Measurements from ENCODE around the gene SYK.

Gene SYK

DNA sequence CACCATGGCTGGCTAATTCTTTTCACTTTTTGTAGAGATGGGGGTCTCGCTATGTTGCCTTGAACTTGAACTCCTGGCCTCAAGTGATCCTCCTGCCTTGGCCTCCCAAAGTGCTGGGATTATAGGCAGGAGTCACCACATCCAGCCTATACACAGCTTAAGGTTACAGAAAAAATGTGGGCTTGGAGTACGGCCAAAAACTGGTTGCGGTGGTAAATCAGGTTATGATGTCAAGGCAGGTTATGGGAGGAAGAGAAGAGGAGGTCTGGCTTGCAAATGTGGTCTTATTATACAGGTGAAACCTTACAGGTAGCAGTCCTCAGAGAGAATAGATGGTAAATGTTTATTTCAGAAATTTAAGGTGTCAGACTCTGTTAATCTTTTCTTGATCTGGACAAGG is 30.7 kb upstream of the SYK start:
- Histone ChIP-seq H3K27me3 (no peaks in the 10 kb centered on the region), H3K9me3 (no peaks in the 10 kb centered on the region), H3K4me1 (ENCODE audit: control insufficient read depth in 1 of 2, insufficient read depth in 1 of 2, low read depth in 1 of 2, low read length in 1 of 2) (peaks cover 44 to 56% of the 10 kb centered on the region in 2 experiments), H3K36me3 (no peaks in the 10 kb centered on the region), H3K27ac (peak overlapping the region; percentile 65), H3K4me3 (ENCODE audit: low read depth in 1 of 2, low read length in 1 of 2) (no peak overlapping the region)
- TF ChIP-seq, protein P1, sequence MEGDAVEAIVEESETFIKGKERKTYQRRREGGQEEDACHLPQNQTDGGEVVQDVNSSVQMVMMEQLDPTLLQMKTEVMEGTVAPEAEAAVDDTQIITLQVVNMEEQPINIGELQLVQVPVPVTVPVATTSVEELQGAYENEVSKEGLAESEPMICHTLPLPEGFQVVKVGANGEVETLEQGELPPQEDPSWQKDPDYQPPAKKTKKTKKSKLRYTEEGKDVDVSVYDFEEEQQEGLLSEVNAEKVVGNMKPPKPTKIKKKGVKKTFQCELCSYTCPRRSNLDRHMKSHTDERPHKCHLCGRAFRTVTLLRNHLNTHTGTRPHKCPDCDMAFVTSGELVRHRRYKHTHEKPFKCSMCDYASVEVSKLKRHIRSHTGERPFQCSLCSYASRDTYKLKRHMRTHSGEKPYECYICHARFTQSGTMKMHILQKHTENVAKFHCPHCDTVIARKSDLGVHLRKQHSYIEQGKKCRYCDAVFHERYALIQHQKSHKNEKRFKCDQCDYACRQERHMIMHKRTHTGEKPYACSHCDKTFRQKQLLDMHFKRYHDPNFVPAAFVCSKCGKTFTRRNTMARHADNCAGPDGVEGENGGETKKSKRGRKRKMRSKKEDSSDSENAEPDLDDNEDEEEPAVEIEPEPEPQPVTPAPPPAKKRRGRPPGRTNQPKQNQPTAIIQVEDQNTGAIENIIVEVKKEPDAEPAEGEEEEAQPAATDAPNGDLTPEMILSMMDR (IDR thresholded peaks at IDR 0.05): no peak

DNA sequence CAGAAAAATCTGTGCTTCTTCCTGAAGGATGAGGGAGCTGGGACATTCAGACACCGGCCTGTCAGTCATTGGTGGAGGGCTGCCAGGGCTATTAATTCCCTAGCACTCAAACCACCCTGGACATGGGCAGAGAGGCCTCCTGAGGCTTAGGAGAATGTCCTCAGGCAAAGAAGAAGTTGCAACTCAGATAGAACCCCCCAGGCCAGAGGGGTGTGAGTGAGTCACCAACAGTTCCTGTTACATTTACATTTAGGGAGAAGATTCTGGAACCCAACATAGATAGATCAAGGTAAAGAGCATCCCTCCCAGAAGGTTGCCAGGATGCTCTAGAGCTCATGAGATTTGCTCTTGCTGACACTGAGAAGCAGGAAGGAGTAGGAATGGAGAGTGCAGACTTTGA is 29.2 kb upstream of the SYK start:
- Histone ChIP-seq H3K9me3 (no peaks in the 10 kb centered on the region), H3K36me3 (no peaks in the 10 kb centered on the region), H3K4me1 (ENCODE audit: control insufficient read depth in 1 of 2, insufficient read depth in 1 of 2, low read depth in 1 of 2, low read length in 1 of 2) (peaks cover 44 to 56% of the 10 kb centered on the region in 2 experiments), H3K4me3 (ENCODE audit: low read depth in 1 of 2, low read length in 1 of 2) (no peak overlapping the region), H3K27ac (peak overlapping the region; percentile 50), H3K27me3 (no peaks in the 10 kb centered on the region)
- TF ChIP-seq, protein P1 (IDR thresholded peaks at IDR 0.05): no peak

DNA sequence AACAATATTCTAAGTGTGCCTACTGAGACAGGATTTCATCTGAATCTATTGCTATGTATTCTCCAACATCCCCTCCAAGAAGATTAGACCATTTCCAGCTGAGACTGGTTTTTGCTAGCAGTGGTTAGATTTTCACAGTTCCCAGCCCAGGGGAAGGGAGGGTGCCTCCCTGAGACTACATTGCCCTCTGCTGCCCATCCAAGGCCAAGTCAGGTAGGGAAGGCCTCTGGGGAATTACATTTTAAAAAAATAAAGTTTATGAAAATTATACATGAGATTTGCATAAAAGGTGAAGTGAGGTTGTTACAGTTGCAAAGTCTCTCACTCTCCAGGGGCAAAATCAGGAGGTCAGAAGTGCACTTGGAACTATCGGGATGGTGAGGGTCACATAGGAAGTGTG is 28.0 kb upstream of the SYK start:
- Histone ChIP-seq H3K27ac (peak overlapping the region; percentile 75), H3K4me1 (ENCODE audit: control insufficient read depth in 1 of 2, insufficient read depth in 1 of 2, low read depth in 1 of 2, low read length in 1 of 2) (peaks cover 44 to 56% of the 10 kb centered on the region in 2 experiments), H3K4me3 (ENCODE audit: low read depth in 1 of 2, low read length in 1 of 2) (no peak overlapping the region), H3K36me3 (no peaks in the 10 kb centered on the region), H3K9me3 (no peaks in the 10 kb centered on the region), H3K27me3 (no peaks in the 10 kb centered on the region)
- TF ChIP-seq, protein P1 (IDR thresholded peaks at IDR 0.05): no peak

DNA sequence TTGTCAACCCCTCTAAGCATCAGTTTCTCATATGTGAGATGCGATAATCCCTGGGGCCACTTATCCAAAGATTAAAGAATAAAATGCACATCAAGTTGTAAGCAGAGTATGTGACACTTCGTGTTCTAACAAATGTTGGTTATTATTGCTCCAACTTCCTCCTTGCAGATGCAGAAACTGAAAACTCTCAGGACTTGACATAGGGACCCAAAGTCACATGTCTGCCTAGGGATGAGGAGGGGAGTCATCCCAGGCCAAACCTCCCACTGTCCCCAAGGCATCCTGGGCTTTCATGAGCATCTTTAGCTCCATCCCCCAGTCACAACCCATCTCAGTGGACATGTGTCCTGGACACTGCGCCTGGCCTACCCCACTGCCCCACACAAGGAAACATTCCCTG is 27.5 kb upstream of the SYK start:
- Histone ChIP-seq H3K4me3 (ENCODE audit: low read depth in 1 of 2, low read length in 1 of 2) (peak overlapping the region in 1 of 2 experiments; percentile 22), H3K9me3 (no peaks in the 10 kb centered on the region), H3K36me3 (no peaks in the 10 kb centered on the region), H3K4me1 (ENCODE audit: control insufficient read depth in 1 of 2, insufficient read depth in 1 of 2, low read depth in 1 of 2, low read length in 1 of 2) (peaks cover 44 to 56% of the 10 kb centered on the region in 2 experiments), H3K27ac (peak overlapping the region; percentile 75), H3K27me3 (no peaks in the 10 kb centered on the region)
- TF ChIP-seq, protein P1 (IDR thresholded peaks at IDR 0.05): no peak

DNA sequence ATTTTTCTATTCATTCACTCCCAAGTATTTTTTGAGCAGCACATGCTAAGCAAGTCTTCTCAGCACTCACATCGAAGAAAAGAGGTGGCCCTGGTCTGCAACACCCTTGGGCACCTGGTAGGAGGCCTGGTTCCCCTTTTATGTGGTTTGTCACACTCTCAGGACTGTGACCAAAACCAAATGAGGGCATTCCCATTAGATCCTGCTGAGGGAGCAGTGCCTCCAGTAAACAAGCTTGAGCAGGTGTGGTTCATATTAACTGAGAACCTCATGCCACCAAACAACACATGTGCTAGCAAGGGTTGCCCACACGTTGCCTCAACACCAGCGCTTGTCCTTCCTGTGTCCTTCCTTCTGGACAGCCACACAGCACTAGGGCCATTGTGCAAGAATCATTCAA is 26.9 kb upstream of the SYK start:
- Histone ChIP-seq H3K4me1 (ENCODE audit: control insufficient read depth in 1 of 2, insufficient read depth in 1 of 2, low read depth in 1 of 2, low read length in 1 of 2) (peaks cover 44 to 56% of the 10 kb centered on the region in 2 experiments), H3K27ac (peak overlapping the region; percentile 75), H3K36me3 (no peaks in the 10 kb centered on the region), H3K4me3 (ENCODE audit: low read depth in 1 of 2, low read length in 1 of 2) (peak overlapping the region in 1 of 2 experiments; percentile 22), H3K27me3 (no peaks in the 10 kb centered on the region), H3K9me3 (no peaks in the 10 kb centered on the region)
- TF ChIP-seq, protein P1 (IDR thresholded peaks at IDR 0.05): peak; percentile 68

DNA sequence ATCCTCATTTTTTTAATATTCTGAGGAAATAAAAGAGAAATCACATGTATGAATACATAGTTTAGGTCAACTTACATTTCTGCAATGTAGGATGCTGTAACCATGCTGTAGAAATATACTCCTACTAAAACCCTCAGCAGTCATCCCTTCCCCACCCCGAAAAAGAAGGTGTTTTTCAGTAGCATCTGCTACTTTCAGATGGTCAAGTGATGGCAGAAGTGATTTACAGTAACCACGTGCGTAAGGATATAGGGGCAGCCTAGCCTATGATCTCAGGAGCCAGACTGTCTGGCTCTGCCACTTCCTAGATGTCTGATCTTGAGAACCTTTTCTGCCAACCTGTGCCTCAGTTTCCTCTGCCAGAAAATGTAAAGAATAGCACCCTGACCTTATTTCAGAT is 26.0 kb upstream of the SYK start:
- TF ChIP-seq, protein P1 (IDR thresholded peaks at IDR 0.05): no peak
- Histone ChIP-seq H3K27ac (no peak overlapping the region), H3K4me3 (ENCODE audit: low read depth in 1 of 2, low read length in 1 of 2) (no peak overlapping the region)

More for the DNA sequence above, 26.0 kb upstream of the SYK start:
- H3K9me3 ChIP-seq: no peaks in the 10 kb centered on the region
- H3K4me1 ChIP-seq (ENCODE audit: control insufficient read depth in 1 of 2, insufficient read depth in 1 of 2, low read depth in 1 of 2, low read length in 1 of 2): peaks cover 37 to 47% of the 10 kb centered on the region in 2 experiments
- no peaks in the 10 kb centered on the region for H3K27me3 ChIP-seq
- no peaks in the 10 kb centered on the region for H3K36me3 ChIP-seq
